Activated CD4-positive, alpha-beta T cell treated with anti-CD3 and anti-CD28 coated beads, Interleukin-2, amount 50 U/mL, for 16 hours (primary cell): ENCODE measurements around the gene ASPM.
A peak's percentile ranks its signal among the peaks of the same experiment; 100 is the strongest.
"Not testable (repeated sequence)": the region's sequence is repeated elsewhere in the genome, so short reads cannot be mapped to it uniquely, and the experiment has no call there.

Experiments used
- DNase-seq: peaks from one replicate; pipeline ENCODE4 v3.0.0-alpha.2; 2020

ASPM gene

GRCh38 chr1:197144570-197145325 lies 1.7 kb downstream of the ASPM start:
- peak; percentile 14 for DNase-seq

GRCh38 chr1:197143276-197143675 lies 3.2 kb downstream of the ASPM start:
- DNase-seq: no peak

GRCh38 chr1:197141575-197141974 lies 4.9 kb downstream of the ASPM start:
- no peak for DNase-seq

DNA sequence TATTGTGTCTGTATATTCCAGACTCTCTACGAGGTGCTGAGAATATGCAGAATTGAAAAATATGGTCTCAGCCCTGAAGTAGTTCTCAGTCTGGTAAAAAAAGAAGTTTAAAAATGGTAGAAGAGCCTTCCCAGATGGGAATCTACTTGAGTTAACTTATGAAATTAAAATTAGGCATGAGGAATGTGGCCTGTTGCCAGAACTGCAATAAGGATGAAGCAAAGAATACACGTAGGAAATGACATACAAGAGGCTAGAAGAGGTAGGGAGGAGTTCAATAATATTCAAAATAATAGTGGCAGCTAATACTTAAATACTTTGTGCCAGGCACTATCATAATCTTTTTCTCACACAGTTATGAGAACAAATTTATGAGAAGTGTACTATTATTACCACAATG lies 6.3 kb downstream of the ASPM start:
- DNase-seq: no peak

DNA sequence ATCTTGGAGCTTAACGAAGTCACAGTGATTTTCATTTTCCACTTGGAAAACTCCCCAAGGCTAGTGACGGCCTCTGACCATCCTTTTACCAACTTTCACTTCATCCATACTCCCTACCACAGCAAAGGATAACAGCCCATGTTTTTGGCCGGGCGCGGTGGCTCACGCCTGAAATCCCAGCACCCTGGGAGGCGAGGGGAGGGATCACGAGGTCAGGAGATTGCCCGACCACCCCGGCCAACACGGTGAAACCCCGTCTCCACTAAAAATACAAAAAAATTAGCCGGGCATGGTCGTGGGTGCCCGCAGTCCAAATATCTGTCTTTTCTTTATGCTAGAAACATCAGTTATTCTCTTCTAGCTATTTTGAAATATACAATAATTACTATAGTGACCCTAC lies 7.3 kb downstream of the ASPM start:
- DNase-seq: no peak

DNA sequence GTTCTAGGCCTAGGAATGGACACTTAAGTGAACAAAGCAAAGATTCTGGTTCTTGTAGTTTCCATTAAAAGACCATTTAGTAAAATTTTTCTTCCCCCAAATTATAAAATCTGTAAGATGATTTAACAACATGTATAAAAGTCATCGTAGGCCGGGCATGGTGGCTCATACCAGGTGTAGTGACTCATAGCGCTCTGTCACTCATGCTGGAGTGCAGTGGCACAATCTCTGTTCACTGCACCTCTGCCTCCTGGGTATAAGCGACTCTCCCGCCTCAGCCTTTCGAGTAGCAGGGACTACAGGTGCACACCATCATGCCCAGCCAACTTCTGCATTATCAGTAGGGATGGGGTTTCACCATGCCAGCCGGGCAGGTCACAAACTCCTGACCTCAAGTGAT lies 9.1 kb downstream of the ASPM start:
- peak; percentile 11 for DNase-seq

DNA sequence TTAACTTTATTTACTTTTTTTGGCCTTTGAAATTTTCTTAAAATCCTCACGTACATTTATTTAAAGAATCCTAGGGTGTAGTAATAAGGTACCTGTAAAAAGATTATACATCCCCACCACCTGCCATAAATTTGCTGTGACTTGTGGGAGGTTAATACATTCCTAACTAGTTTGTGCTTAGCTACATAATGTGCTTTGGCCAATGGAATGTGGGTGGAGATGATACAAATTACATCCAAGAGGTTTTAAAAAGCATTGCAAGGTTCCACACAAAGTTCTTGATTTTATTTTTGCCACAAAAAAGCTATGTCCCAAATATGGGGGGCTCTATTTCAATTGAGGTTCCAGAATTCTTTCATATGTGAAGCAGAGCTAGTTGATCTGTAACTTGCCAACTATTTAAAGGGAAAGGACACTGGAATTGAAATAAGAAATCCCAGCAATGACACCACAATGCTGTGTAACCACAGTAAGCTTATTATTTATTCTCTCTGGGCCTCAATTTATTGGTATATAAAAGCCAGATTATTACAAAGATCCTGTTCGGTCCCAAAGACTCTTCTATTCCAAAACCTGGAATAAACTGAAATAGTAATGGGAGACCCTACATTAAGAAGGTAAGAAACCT lies 15.7 kb downstream of the ASPM start:
- no peak for DNase-seq

- no peak for DNase-seq
Observed at GRCh38 chr1:197129698-197130097, 16.8 kb downstream of the ASPM start.

DNA sequence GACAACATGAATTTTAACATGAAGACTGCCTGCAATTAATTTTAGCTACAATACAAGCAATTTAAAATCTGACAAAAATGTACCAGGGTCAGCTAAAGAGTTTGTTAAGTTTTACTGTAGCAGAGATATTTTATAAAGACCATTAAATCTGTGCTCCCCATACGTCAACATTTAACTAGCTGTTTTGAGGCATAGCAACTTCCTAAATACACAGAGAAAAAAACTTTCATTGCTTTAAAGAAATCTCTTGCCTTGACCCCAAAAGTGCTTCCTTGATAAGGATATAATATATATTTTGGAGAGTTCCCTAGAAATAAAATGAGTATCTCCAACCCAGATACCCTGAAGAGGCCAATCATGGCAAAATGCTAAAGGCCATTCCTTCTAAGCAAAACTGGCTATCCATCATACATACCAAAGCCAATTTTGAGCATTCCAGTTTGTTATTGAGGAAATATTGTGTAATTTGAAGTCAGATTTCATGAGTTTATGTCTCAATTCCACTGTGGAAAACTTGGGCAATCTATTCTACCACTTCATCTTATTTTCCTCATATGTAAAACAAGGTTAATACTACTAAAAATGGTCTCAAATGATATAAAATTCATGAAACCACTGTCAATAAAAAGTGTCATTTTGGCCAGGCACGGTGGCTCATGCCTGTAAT lies 19.1 kb downstream of the ASPM start:
- no peak for DNase-seq

DNA sequence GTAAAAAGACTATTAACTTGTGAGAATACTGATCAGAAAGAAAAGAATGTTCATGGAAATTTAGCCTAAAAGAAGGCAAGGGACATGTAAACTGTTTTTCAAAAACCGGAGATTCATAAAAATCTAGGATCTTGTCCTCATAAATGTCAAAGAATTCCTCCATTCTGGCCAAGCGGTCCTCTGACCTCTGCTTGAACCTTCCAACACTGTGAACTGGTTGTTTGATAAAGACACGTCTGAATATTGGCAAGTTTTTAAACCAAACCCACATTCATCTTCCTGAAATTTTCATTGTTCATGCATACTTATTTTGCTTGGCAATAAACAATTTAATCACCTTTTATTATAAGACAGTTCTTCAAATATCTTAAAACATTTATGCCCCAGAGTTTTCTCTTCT lies 19.8 kb downstream of the ASPM start:
- no peak for DNase-seq

- DNase-seq: no peak
Observed at GRCh38 chr1:197124376-197124775, 22.1 kb downstream of the ASPM start.

DNA sequence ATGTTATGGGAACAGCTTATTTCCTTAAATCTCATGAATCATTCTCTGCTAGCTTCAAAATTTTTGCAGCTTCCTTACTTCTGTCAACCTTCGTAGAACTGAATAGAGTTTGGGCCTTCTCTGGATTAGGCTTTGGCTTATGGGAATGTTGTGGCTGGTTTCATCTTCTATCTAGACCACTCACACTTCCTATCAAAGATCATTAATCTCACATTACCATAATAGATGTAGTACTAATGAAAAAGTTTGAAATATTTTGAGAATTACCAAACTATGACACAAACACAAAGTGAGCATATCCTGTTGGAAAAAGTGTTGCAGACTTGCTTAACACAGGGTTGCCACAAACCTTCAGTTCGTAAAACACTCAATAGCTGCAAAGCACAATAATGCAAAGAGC lies 30.3 kb downstream of the ASPM start:
- no peak for DNase-seq

DNA sequence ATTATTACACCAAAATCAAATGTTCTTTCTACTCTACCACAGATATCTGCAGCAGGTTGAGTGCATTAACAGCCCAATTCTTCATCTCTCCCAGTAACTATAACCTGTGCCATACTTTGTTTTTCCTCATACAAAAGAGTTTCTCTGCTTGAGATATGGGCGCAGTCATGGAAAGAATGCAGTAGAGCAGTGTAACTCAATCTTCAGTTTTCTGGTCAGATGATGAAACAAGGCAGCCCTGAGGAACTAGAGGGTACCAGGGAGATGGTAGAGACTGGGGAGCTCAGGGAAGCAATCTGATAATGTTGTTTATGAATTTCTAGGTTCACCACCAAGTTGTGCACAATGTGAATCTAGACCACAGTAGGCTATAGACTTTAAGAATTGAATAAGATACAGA lies 39.6 kb downstream of the ASPM start:
- no peak for DNase-seq

DNA sequence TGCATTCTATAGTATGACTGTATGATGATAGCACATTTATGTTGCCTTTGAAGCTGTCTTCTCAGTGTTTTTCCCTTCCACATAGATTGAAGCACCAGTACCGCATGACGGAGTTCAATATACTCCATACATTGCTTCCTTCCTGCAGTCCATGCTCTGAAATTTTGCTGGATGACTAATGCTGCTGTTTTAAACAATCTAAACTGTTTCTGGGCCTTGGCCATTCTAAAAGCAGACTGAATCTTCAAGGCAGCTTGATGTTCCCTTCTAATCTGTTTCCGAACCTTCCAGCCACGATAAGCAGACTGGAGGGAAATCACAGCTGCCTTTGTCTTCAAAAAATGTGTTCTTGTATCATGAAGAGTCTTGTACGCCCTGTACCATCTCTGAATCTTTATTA lies 43.2 kb downstream of the ASPM start:
- DNase-seq: no peak

GRCh38 chr1:197101978-197102377 lies 44.5 kb downstream of the ASPM start:
- DNase-seq: no peak

DNA sequence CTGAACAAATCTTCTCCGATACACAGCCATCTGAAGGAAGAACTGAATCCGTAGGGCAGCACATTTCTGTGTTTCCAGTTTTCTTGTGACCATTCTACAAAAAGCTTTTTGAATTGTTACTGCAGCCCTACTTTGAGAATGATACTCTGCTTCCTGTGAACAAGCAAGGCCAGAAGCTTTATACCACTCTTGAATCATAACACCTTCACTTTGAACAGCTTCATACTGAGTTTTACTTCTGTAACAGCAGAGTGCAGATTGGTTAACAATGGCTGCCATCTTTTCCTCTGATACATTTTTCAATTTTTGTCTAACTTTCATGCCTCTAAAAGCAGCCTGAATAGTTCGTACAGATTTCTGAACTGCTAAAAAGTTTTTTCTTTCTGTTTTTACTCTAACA lies 45.8 kb downstream of the ASPM start:
- DNase-seq: no peak

- DNase-seq: no peak
Observed at GRCh38 chr1:197099444-197099843, 47.0 kb downstream of the ASPM start.

DNA sequence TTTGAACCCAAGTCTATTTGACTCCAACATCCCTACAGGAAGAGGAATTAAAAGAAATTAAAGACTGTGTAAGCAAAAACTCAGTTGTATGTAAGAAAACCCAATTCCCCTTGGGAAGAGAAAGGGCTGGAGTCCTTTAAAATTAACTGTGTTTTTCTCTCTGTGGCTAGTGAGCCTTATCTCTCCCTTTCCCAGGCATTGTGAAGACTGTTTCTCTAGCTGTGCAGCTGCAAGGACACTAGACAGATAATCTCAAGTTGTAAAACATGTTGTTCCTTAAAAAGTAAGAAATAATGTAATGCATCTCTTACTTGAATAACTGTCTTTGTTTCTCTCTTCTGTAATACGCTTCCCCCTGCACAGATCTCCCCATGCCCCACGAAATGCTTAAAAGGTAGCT lies 49.5 kb downstream of the ASPM start:
- DNase-seq: not testable (repeated sequence)

DNA sequence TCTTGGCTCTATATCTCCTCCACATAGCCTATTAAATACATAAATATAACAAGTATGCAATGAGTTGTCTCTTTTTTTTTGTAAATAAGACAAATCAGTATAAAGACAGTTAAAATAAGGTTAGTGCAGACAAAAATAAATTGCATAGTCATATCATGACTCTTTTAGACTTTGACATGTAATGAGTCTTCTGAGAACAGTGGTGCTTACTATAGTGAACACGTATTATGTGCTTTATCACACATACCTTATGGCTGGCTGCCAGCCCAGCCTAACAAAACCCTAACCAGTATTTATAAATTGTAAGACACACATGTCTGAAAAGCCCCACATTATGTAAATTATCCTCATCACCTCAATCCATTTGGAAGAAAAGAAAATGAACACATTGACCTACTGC lies 50.3 kb downstream of the ASPM start:
- DNase-seq: no peak

GRCh38 chr1:197093226-197093885 lies 53.1 kb downstream of the ASPM start:
- peak; percentile 14 for DNase-seq

GRCh38 chr1:197092491-197093023 lies 53.9 kb downstream of the ASPM start:
- no peak for DNase-seq

- no peak for DNase-seq
Observed at GRCh38 chr1:197083474-197083873, 63.0 kb downstream of the ASPM start.

GRCh38 chr1:197081117-197081753 lies 65.2 kb downstream of the ASPM start:
- DNase-seq: no peak
